Activated T-cell treated with anti-CD3 and anti-CD28 coated beads for 48 hours (primary cell): ENCODE data around the gene CDH12.
"Not testable (repeated sequence)": the region's sequence is repeated elsewhere in the genome, so short reads cannot be mapped to it uniquely, and the experiment has no call there.

ENCODE experiments used
- DNase-seq: peaks from one replicate; pipeline ENCODE4 v3.0.0-alpha.2; 2020; ENCODE audit warnings: low read depth

Gene CDH12

GRCh38 chr5:22567983-22568382, 285.2 kb downstream of the CDH12 start:
- DNase-seq, result no peak

- no peak for DNase-seq
Observed at GRCh38 chr5:22560147-22560546, 293.0 kb downstream of the CDH12 start.

- no peak for DNase-seq
Observed at GRCh38 chr5:22557251-22557650, 295.9 kb downstream of the CDH12 start.

- no peak for DNase-seq
Observed at GRCh38 chr5:22554475-22554874, 298.7 kb downstream of the CDH12 start.

- no peak for DNase-seq
Observed at GRCh38 chr5:22549876-22550671, 303.1 kb downstream of the CDH12 start.

GRCh38 chr5:22542340-22542739, 310.8 kb downstream of the CDH12 start:
- no peak for DNase-seq

- no peak for DNase-seq
Observed at GRCh38 chr5:22541037-22541436, 312.1 kb downstream of the CDH12 start.

- DNase-seq, result no peak
Observed at GRCh38 chr5:22539762-22540161, 313.4 kb downstream of the CDH12 start.

GRCh38 chr5:22531986-22532385, 321.2 kb downstream of the CDH12 start:
- DNase-seq, result no peak

- DNase-seq, result no peak
Observed at GRCh38 chr5:22521521-22521920, 331.6 kb downstream of the CDH12 start.

- not testable (repeated sequence) for DNase-seq
Observed at GRCh38 chr5:22516497-22516896, 336.6 kb downstream of the CDH12 start.

GRCh38 chr5:22514231-22514630, 338.9 kb downstream of the CDH12 start:
- no peak for DNase-seq

- DNase-seq, result no peak
Observed at GRCh38 chr5:22505891-22506290, 347.3 kb downstream of the CDH12 start.

GRCh38 chr5:22504411-22504810, 348.7 kb downstream of the CDH12 start:
- no peak for DNase-seq

- DNase-seq, result no peak
Observed at GRCh38 chr5:22500556-22500955, 352.6 kb downstream of the CDH12 start.

- no peak for DNase-seq
Observed at GRCh38 chr5:22496666-22497065, 356.5 kb downstream of the CDH12 start.

GRCh38 chr5:22495016-22495720, 358.0 kb downstream of the CDH12 start:
- DNase-seq, result no peak

- DNase-seq, result no peak
Observed at GRCh38 chr5:22488427-22488826, 364.7 kb downstream of the CDH12 start.

- DNase-seq, result no peak
Observed at GRCh38 chr5:22480305-22480704, 372.8 kb downstream of the CDH12 start.

GRCh38 chr5:22473886-22474285, 379.3 kb downstream of the CDH12 start:
- DNase-seq, result no peak

- no peak for DNase-seq
Observed at GRCh38 chr5:22471154-22471553, 382.0 kb downstream of the CDH12 start.

GRCh38 chr5:22470408-22470807, 382.7 kb downstream of the CDH12 start:
- no peak for DNase-seq

GRCh38 chr5:22465616-22466015, 387.5 kb downstream of the CDH12 start:
- DNase-seq, result no peak

- no peak for DNase-seq
Observed at GRCh38 chr5:22465177-22465576, 388.0 kb downstream of the CDH12 start.
